Measurements from ENCODE around the gene BSND.

- TF ChIP-seq CTCF (IDR thresholded peaks at IDR 0.05; ENCODE audit: low read length) (no peak), EZH2 (optimal IDR thresholded peaks at IDR 0.05; ENCODE audit: low read depth, low read length) (no peak), EZH2phosphoT487 (IDR thresholded peaks at IDR 0.05; ENCODE audit: low read length) (no peak)
Measured at GRCh38 chr1:55007625-55008024, 8.9 kb downstream of the BSND start.
